ENCODE results near the gene BATF2.

Gene BATF2

GRCh38 chr11:64960719-64961118 lies 36.1 kb downstream of the BATF2 start:
- DNase-seq, result no peak

- DNase-seq, result no peak
Measured at GRCh38 chr11:64959498-64959897, 37.3 kb downstream of the BATF2 start.

- no peak for DNase-seq
Measured at GRCh38 chr11:64954201-64954600, 42.6 kb downstream of the BATF2 start.

GRCh38 chr11:64951529-64951928 lies 45.2 kb downstream of the BATF2 start:
- DNase-seq, result no peak

GRCh38 chr11:64947208-64947814 lies 49.5 kb downstream of the BATF2 start:
- no peak for DNase-seq
